DOHH2 (cell line): ENCODE results near the gene PLBD1.

Source experiments
- H3F3A ChIP-seq: fragments of 200-600 bp; sonication (generic), shearing (Covaris generic); 2 replicates; pipeline ENCODE4 v1.6.0; 2016; ENCODE audit warnings: antibody characterized with exemption, mild to moderate bottlenecking; ENCODE audit not compliant: control insufficient read depth, insufficient read depth
- H3K27ac ChIP-seq: fragments of 200-600 bp; sonication (generic); 2 replicates; pipeline ENCODE4 v1.5.1; 2014; ENCODE audit warnings: low read depth, mild to moderate bottlenecking, low read length, moderate library complexity
- H3K27me3 ChIP-seq: fragments of 200-600 bp; sonication (generic); 2 replicates; pipeline ENCODE4 v1.6.1; 2014; ENCODE audit warnings: mild to moderate bottlenecking, low read length, mixed read lengths; ENCODE audit not compliant: control insufficient read depth
- H3K36me3 ChIP-seq: fragments of 200-600 bp; sonication (generic); 2 replicates; pipeline ENCODE4 v1.6.1; 2014; ENCODE audit warnings: mild to moderate bottlenecking, low read length, moderate library complexity, mixed read lengths; ENCODE audit not compliant: control insufficient read depth
- H3K4me1 ChIP-seq: fragments of 200-600 bp; sonication (generic); 2 replicates; pipeline ENCODE4 v1.6.1; 2014; ENCODE audit warnings: mild to moderate bottlenecking, low read length, mixed read lengths; ENCODE audit not compliant: control insufficient read depth
- H3K4me2 ChIP-seq: fragments of 200-600 bp; sonication (generic); 2 replicates; pipeline ENCODE4 v1.6.0; 2014; ENCODE audit warnings: mild to moderate bottlenecking, low read length, moderate library complexity
- H3K4me3 ChIP-seq: fragments of 200-600 bp; sonication (generic); 2 replicates; pipeline ENCODE4 v1.5.1; 2014; ENCODE audit warnings: mild to moderate bottlenecking, low read length, mixed read lengths
- H3K79me2 ChIP-seq: fragments of 200-600 bp; sonication (generic); 2 replicates; pipeline ENCODE4 v1.6.1; 2014; ENCODE audit warnings: mild to moderate bottlenecking, low read length, mixed read lengths; ENCODE audit not compliant: control insufficient read depth
- H3K9me2 ChIP-seq: fragments of 200-600 bp; sonication (generic); replicated peaks from 2 replicates; pipeline ENCODE4 v1.6.1; 2014; ENCODE audit warnings: mild to moderate bottlenecking, low read length, mixed read lengths; ENCODE audit not compliant: control insufficient read depth
- H3K9me3 ChIP-seq: fragments of 200-600 bp; sonication (generic); 2 replicates; pipeline ENCODE4 v1.6.1; 2014; ENCODE audit warnings: antibody characterized with exemption, low read length, mixed read lengths; ENCODE audit not compliant: control insufficient read depth, insufficient read depth
- H4K20me1 ChIP-seq: fragments of 200-600 bp; sonication (generic); 2 replicates; pipeline ENCODE4 v1.6.0; 2014; ENCODE audit warnings: low read depth, mild to moderate bottlenecking, antibody characterized with exemption, low read length, moderate library complexity; ENCODE audit not compliant: control insufficient read depth, insufficient read depth
- CTCF ChIP-seq: fragments of 200-600 bp; sonication (generic); IDR thresholded peaks from one replicate; pipeline ENCODE4 v1.5.1; 2014; ENCODE audit warnings: antibody characterized with exemption, mild to moderate bottlenecking, low read depth, low read length; ENCODE audit not compliant: poor library complexity, severe bottlenecking
- EZH2phosphoT487 ChIP-seq: fragments of 200-600 bp; sonication (generic); IDR thresholded peaks from 2 replicates; pipeline ENCODE4 v1.6.1; 2017; ENCODE audit warnings: borderline replicate concordance, mild to moderate bottlenecking, antibody characterized with exemption, low read length, moderate library complexity, mixed read lengths

Gene PLBD1

GRCh38 chr12:14612898-14613445 lies 45.3 kb upstream of the PLBD1 start:
- Histone ChIP-seq H3K4me3 (peak overlapping the region; percentile 67), H3K9me2 (no peaks in the 10 kb centered on the region), H3K9me3 (peaks cover 12% of the 10 kb centered on the region; the same call in 1 of the 2 replicates), H3K4me2 (peak overlapping the region; percentile 74), H3K79me2 (no peaks in the 10 kb centered on the region), H4K20me1 (no peaks in the 10 kb centered on the region), H3K27me3 (no peaks in the 10 kb centered on the region), H3F3A (peaks cover 9% of the 10 kb centered on the region), H3K36me3 (peaks cover 14% of the 10 kb centered on the region), H3K4me1 (peaks cover 52% of the 10 kb centered on the region), H3K27ac (peak overlapping the region; percentile 93)
- TF ChIP-seq EZH2phosphoT487 (no peak), CTCF (no peak)

GRCh38 chr12:14612250-14612649 lies 44.6 kb upstream of the PLBD1 start:
- Histone ChIP-seq H3K27ac (no peak overlapping the region), H3K9me3 (peaks cover 12% of the 10 kb centered on the region; the same call in 1 of the 2 replicates), H3K4me3 (no peak overlapping the region), H3K36me3 (peaks cover 14% of the 10 kb centered on the region), H3F3A (peaks cover 9% of the 10 kb centered on the region), H3K4me2 (no peak overlapping the region), H3K4me1 (peaks cover 52% of the 10 kb centered on the region), H3K27me3 (no peaks in the 10 kb centered on the region), H3K79me2 (no peaks in the 10 kb centered on the region), H4K20me1 (no peaks in the 10 kb centered on the region), H3K9me2 (no peaks in the 10 kb centered on the region)
- no peak for TF ChIP-seq EZH2phosphoT487
- no peak for TF ChIP-seq CTCF

GRCh38 chr12:14611640-14612203 lies 44.0 kb upstream of the PLBD1 start:
- Histone ChIP-seq H3K27ac (no peak overlapping the region), H3K4me1 (peaks cover 52% of the 10 kb centered on the region), H3K27me3 (no peaks in the 10 kb centered on the region), H3K9me2 (no peaks in the 10 kb centered on the region), H3F3A (peaks cover 9% of the 10 kb centered on the region), H3K9me3 (peaks cover 15% of the 10 kb centered on the region; the same call in 1 of the 2 replicates), H3K4me3 (no peak overlapping the region), H3K4me2 (no peak overlapping the region), H3K36me3 (peaks cover 14% of the 10 kb centered on the region), H3K79me2 (no peaks in the 10 kb centered on the region), H4K20me1 (no peaks in the 10 kb centered on the region)
- TF ChIP-seq EZH2phosphoT487 (no peak), CTCF (no peak)
